HG03558 (cell line): ENCODE results near the gene RBM4B.

Source experiments
- ATAC-seq: cut with Tn5 transposase; IDR thresholded peaks from one replicate; pipeline ENCODE4 v1.9.1; 2021; ENCODE audit warnings: moderate number of reproducible peaks; ENCODE audit not compliant: unreplicated experiment; ENCODE audit errors: extremely low read depth

Gene RBM4B

DNA sequence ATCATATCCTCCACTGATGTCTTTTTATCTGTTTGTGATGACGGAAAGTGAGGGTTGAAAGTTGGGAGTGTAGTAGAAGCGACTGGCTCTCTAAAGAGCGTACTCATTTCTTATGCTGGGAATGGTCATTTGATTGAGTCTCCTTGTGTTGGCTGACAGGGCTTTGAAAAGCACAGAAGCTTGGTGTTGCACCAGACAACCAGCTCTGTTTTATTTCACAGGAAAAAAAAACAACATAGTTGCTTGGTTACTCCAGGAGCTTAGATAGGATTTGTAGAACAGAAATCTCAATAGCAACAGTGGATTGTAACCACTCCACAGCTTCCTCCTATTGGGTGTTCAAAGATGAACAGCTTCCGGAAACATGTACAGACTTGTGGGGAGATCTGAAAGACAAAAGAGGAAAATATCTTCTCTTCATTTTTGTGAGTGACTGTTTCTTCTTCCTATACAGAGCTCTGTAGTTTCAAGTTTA lies 58.6 kb downstream of the RBM4B start:
- no peak for ATAC-seq

DNA sequence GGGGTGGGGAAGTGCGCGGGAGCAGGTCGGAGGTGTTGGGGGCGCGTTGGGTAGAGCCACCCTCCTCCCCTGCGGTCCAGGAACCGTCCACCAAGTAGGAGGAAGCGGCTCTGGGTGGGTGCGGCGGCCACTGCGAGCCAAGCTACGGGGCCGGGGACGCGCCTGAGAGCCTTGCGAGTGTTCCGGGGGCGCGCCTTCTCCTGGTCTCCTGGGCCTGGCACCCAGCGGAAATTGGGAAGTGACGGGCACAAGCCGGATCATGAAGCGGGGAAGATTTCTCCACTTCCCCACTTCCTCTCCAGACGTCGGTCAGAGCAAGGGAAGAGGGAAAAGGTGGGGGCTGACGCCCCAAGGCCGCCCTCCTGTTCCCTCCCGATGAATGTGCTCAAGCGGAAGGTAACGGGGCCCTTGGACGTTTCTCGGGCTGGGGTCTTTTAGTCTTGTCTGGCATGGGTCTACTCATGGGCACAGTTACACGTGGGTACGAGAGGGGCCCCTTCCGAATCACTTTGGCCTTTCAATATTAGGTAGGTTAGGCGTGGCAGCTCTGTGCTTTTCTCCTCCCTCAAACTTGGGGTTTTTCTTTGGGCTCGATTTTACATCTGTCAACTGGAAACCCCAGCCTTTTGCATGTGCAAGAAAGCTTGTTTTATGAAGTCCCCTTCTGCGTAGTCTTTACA lies 60.4 kb downstream of the RBM4B start:
- no peak for ATAC-seq

DNA sequence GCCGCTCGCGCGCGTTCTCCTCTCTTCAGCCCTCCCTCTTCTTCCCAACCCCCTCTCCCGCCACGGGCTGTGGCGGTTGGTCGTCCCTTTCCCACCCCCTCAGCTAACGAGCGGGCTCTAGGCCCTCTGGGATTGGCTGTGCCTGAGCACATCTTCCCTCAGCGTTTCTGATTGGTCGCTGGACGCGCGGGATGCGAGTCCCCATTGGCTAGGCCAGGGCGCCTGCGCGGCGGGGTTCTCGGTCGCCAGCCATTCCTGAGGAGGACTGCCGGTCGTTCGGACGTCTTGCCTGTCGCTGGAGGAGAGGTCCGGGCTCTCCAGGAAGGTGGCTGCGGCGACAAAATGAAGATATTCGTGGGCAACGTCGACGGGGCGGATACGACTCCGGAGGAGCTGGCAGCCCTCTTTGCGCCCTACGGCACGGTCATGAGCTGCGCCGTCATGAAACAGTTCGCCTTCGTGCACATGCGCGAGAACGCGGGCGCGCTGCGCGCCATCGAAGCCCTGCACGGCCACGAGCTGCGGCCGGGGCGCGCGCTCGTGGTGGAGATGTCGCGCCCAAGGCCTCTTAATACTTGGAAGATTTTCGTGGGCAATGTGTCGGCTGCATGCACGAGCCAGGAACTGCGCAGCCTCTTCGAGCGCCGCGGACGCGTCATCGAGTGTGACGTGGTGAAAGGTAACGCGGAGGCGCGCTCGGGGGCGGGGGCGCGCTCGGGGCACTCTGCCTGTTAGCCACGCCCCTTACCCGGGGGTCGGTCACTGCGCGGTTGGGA lies 61.1 kb downstream of the RBM4B start, which contains the start of gene RBM14:
TSS of gene RBM14 (plus strand) at position 252 of the 776 bp plus-strand sequence. CDS start at position 343, 91 bp downstream.
- peak; percentile 79 for ATAC-seq
